Transverse colon (tissue), 3 donors: ENCODE measurements around the gene RPL29.

ENCODE experiments used
- CTCF ChIP-seq, 5 experiments: fragments of 200-600 bp in 3 of 5; fragments of 450-650 bp in 2 of 5; sonication (generic) in 3 of 5; IDR thresholded peaks; 1 replicate in 2 of 5; 2 replicates in 3 of 5; pipeline ENCODE4 v1.5.1; 2016 to 2017; ENCODE audit warnings: antibody characterized with exemption in 5 of 5, inconsistent platforms in 3 of 5, mild to moderate bottlenecking in 2 of 5, moderate library complexity in 1 of 5
- EP300 ChIP-seq: sonication (generic); formaldehyde crosslinking; IDR thresholded peaks from one replicate; pipeline ENCODE4 v1.6.1; 2017; ENCODE audit warnings: antibody characterized with exemption, low read depth

GRCh38 chr3:51955175-51955892 lies 40.4 kb downstream of the RPL29 start, which contains the start of gene GPR62:
- TF ChIP-seq CTCF (IDR thresholded peaks at IDR 0.05) = no peak
- no peak for TF ChIP-seq EP300
